ENCODE results near the gene CHRNA1.

The CHRNA1 gene

GRCh38 chr2:174764280-174765255 lies at the start of gene CHRNA1:
Gene CHRNA1, minus strand, starts transcription at chr2:174764472. Its CDS starts 78 bp downstream, at chr2:174764394.
- H3K4me1 ChIP-seq (ENCODE audit: insufficient read depth, low read length) = peaks cover 14% of the 10 kb centered on the region

GRCh38 chr2:174812037-174812436 lies 47.8 kb upstream of the CHRNA1 start:
- no peak overlapping the region for H3K4me3 ChIP-seq (ENCODE audit: low read length)
- no peak overlapping the region for H2AFZ ChIP-seq (ENCODE audit: low read depth, low read length)
- peaks cover 4% of the 10 kb centered on the region for H3K9me3 ChIP-seq (ENCODE audit: low read length)
- no peaks in the 10 kb centered on the region for H3K27me3 ChIP-seq (ENCODE audit: insufficient read depth, low read length)
- no peaks in the 10 kb centered on the region for H3K4me1 ChIP-seq (ENCODE audit: insufficient read depth, low read length)
- peaks cover 58% of the 10 kb centered on the region for H3K36me3 ChIP-seq (ENCODE audit: insufficient read depth, low read length)

More at GRCh38 chr2:174764280-174765255, at the start of gene CHRNA1:
- H3K4me3 ChIP-seq (ENCODE audit: low read length) = no peak within 1 kb of the TSS
- no peaks in the 10 kb centered on the region for H3K36me3 ChIP-seq (ENCODE audit: insufficient read depth, low read length)
- no peaks in the 10 kb centered on the region for H3K9me3 ChIP-seq (ENCODE audit: low read length)
- no peak within 1 kb of the TSS for H2AFZ ChIP-seq (ENCODE audit: low read depth, low read length)
- no peaks in the 10 kb centered on the region for H3K27me3 ChIP-seq (ENCODE audit: insufficient read depth, low read length)

GRCh38 chr2:174807931-174808330 lies 43.7 kb upstream of the CHRNA1 start:
- Histone ChIP-seq H3K9me3 (ENCODE audit: low read length) (no peaks in the 10 kb centered on the region), H2AFZ (ENCODE audit: low read depth, low read length) (no peak overlapping the region), H3K27me3 (ENCODE audit: insufficient read depth, low read length) (no peaks in the 10 kb centered on the region), H3K36me3 (ENCODE audit: insufficient read depth, low read length) (peaks cover 85% of the 10 kb centered on the region), H3K4me1 (ENCODE audit: insufficient read depth, low read length) (no peaks in the 10 kb centered on the region), H3K4me3 (ENCODE audit: low read length) (no peak overlapping the region)

GRCh38 chr2:174805803-174806202 lies 41.5 kb upstream of the CHRNA1 start:
- Histone ChIP-seq H2AFZ (ENCODE audit: low read depth, low read length) (no peak overlapping the region), H3K9me3 (ENCODE audit: low read length) (no peaks in the 10 kb centered on the region), H3K4me3 (ENCODE audit: low read length) (no peak overlapping the region), H3K36me3 (ENCODE audit: insufficient read depth, low read length) (peaks cover 82% of the 10 kb centered on the region), H3K27me3 (ENCODE audit: insufficient read depth, low read length) (no peaks in the 10 kb centered on the region), H3K4me1 (ENCODE audit: insufficient read depth, low read length) (no peaks in the 10 kb centered on the region)

- no peaks in the 10 kb centered on the region for H3K27me3 ChIP-seq (ENCODE audit: insufficient read depth, low read length)
- peaks cover 84% of the 10 kb centered on the region for H3K36me3 ChIP-seq (ENCODE audit: insufficient read depth, low read length)
- no peak overlapping the region for H3K4me3 ChIP-seq (ENCODE audit: low read length)
- no peaks in the 10 kb centered on the region for H3K4me1 ChIP-seq (ENCODE audit: insufficient read depth, low read length)
- peaks cover 5% of the 10 kb centered on the region for H3K9me3 ChIP-seq (ENCODE audit: low read length)
- no peak overlapping the region for H2AFZ ChIP-seq (ENCODE audit: low read depth, low read length)
Observed at GRCh38 chr2:174802459-174802858, 38.2 kb upstream of the CHRNA1 start.

GRCh38 chr2:174800436-174801205 lies 36.3 kb upstream of the CHRNA1 start:
- no peak overlapping the region for H3K4me3 ChIP-seq (ENCODE audit: low read length)
- peaks cover 5% of the 10 kb centered on the region for H3K9me3 ChIP-seq (ENCODE audit: low read length)
- peaks cover 68% of the 10 kb centered on the region for H3K36me3 ChIP-seq (ENCODE audit: insufficient read depth, low read length)

GRCh38 chr2:174798801-174799200 lies 34.5 kb upstream of the CHRNA1 start:
- H3K36me3 ChIP-seq (ENCODE audit: insufficient read depth, low read length) = peaks cover 52% of the 10 kb centered on the region
- no peak overlapping the region for H3K4me3 ChIP-seq (ENCODE audit: low read length)
- peaks cover 8% of the 10 kb centered on the region for H3K4me1 ChIP-seq (ENCODE audit: insufficient read depth, low read length)
- H2AFZ ChIP-seq (ENCODE audit: low read depth, low read length) = no peak overlapping the region
- H3K27me3 ChIP-seq (ENCODE audit: insufficient read depth, low read length) = no peaks in the 10 kb centered on the region
- H3K9me3 ChIP-seq (ENCODE audit: low read length) = peaks cover 5% of the 10 kb centered on the region

More at GRCh38 chr2:174800436-174801205, 36.3 kb upstream of the CHRNA1 start:
- no peak overlapping the region for H2AFZ ChIP-seq (ENCODE audit: low read depth, low read length)
- H3K27me3 ChIP-seq (ENCODE audit: insufficient read depth, low read length) = no peaks in the 10 kb centered on the region
- H3K4me1 ChIP-seq (ENCODE audit: insufficient read depth, low read length) = peaks cover 8% of the 10 kb centered on the region

GRCh38 chr2:174797781-174798276 lies 33.6 kb upstream of the CHRNA1 start:
- no peak overlapping the region for H2AFZ ChIP-seq (ENCODE audit: low read depth, low read length)
- H3K27me3 ChIP-seq (ENCODE audit: insufficient read depth, low read length) = no peaks in the 10 kb centered on the region
- no peak overlapping the region for H3K4me3 ChIP-seq (ENCODE audit: low read length)
- peaks cover 8% of the 10 kb centered on the region for H3K4me1 ChIP-seq (ENCODE audit: insufficient read depth, low read length)
- H3K36me3 ChIP-seq (ENCODE audit: insufficient read depth, low read length) = peaks cover 44% of the 10 kb centered on the region
- peaks cover 5% of the 10 kb centered on the region for H3K9me3 ChIP-seq (ENCODE audit: low read length)

GRCh38 chr2:174796319-174796771 lies 32.1 kb upstream of the CHRNA1 start:
- Histone ChIP-seq H3K27me3 (ENCODE audit: insufficient read depth, low read length) (no peaks in the 10 kb centered on the region), H2AFZ (ENCODE audit: low read depth, low read length) (no peak overlapping the region), H3K36me3 (ENCODE audit: insufficient read depth, low read length) (peaks cover 37% of the 10 kb centered on the region), H3K9me3 (ENCODE audit: low read length) (peaks cover 5% of the 10 kb centered on the region), H3K4me3 (ENCODE audit: low read length) (no peak overlapping the region), H3K4me1 (ENCODE audit: insufficient read depth, low read length) (peaks cover 8% of the 10 kb centered on the region)

- H3K27me3 ChIP-seq (ENCODE audit: insufficient read depth, low read length) = no peaks in the 10 kb centered on the region
- no peak overlapping the region for H3K4me3 ChIP-seq (ENCODE audit: low read length)
- H2AFZ ChIP-seq (ENCODE audit: low read depth, low read length) = no peak overlapping the region
- H3K4me1 ChIP-seq (ENCODE audit: insufficient read depth, low read length) = peaks cover 14% of the 10 kb centered on the region
- H3K36me3 ChIP-seq (ENCODE audit: insufficient read depth, low read length) = peaks cover 22% of the 10 kb centered on the region
- peaks cover 5% of the 10 kb centered on the region for H3K9me3 ChIP-seq (ENCODE audit: low read length)
Observed at GRCh38 chr2:174794851-174795374, 30.6 kb upstream of the CHRNA1 start.

- no peaks in the 10 kb centered on the region for H3K27me3 ChIP-seq (ENCODE audit: insufficient read depth, low read length)
- no peaks in the 10 kb centered on the region for H3K36me3 ChIP-seq (ENCODE audit: insufficient read depth, low read length)
- H3K9me3 ChIP-seq (ENCODE audit: low read length) = no peaks in the 10 kb centered on the region
- H2AFZ ChIP-seq (ENCODE audit: low read depth, low read length) = no peak overlapping the region
- peaks cover 29% of the 10 kb centered on the region for H3K4me1 ChIP-seq (ENCODE audit: insufficient read depth, low read length)
- no peak overlapping the region for H3K4me3 ChIP-seq (ENCODE audit: low read length)
Observed at GRCh38 chr2:174792309-174793025, 28.2 kb upstream of the CHRNA1 start.

- Histone ChIP-seq H2AFZ (ENCODE audit: low read depth, low read length) (no peak overlapping the region), H3K4me3 (ENCODE audit: low read length) (no peak overlapping the region), H3K9me3 (ENCODE audit: low read length) (no peaks in the 10 kb centered on the region), H3K4me1 (ENCODE audit: insufficient read depth, low read length) (peaks cover 36% of the 10 kb centered on the region), H3K36me3 (ENCODE audit: insufficient read depth, low read length) (no peaks in the 10 kb centered on the region), H3K27me3 (ENCODE audit: insufficient read depth, low read length) (no peaks in the 10 kb centered on the region)
Observed at GRCh38 chr2:174791746-174792280, 27.5 kb upstream of the CHRNA1 start.
